Heart left ventricle (tissue), 16 donors: ENCODE results near the gene RAB7B. TPM values are rescaled to one million over a fixed set of nuclear protein-coding genes. Genes with fewer than 3 reads are reported as not detected.
A peak's percentile ranks its signal among the peaks of the same experiment; 100 is the strongest.
"Not testable (repeated sequence)": the region's sequence is repeated elsewhere in the genome, so short reads cannot be mapped to it uniquely, and the experiment has no call there.

ENCODE experiments used
- ATAC-seq, 4 donors: fragments of 200-7000 bp; cut with Tn5 transposase; one replicate each; pipeline ENCODE4 v1.9.1; 2020 to 2022; ENCODE audit warnings: moderate library complexity in 4 of 4, mild to moderate bottlenecking in 3 of 4, moderate number of reproducible peaks in 1 of 4
- DNase-seq, 5 donors: peaks; one replicate each; pipeline ENCODE4 v3.0.0-alpha.2; 2020
- H3K27ac ChIP-seq, 12 donors: fragments of 200-600 bp; sonication (generic) in 4 of 12; one replicate each; pipeline versions ENCODE4 v1.5.0 to v1.8.0; 2016 to 2022; ENCODE audit warnings: mild to moderate bottlenecking in 2 of 12
- H3K27me3 ChIP-seq, 9 donors: fragments of 200-600 bp; sonication (generic) in 2 of 9; one replicate each; pipeline versions ENCODE4 v1.5.1 to v1.8.0; 2016 to 2022; ENCODE audit warnings: mild to moderate bottlenecking in 3 of 9
- H3K36me3 ChIP-seq, 9 donors: fragments of 200-600 bp; sonication (generic) in 2 of 9; one replicate each; pipeline versions ENCODE4 v1.5.0 to v1.8.0; 2018 to 2022; ENCODE audit warnings: mild to moderate bottlenecking in 2 of 9
- H3K4me1 ChIP-seq, 12 donors: fragments of 200-600 bp; sonication (generic) in 4 of 12; one replicate each; pipeline versions ENCODE4 v1.5.0 to v1.8.0; 2016 to 2022; ENCODE audit warnings: mild to moderate bottlenecking in 3 of 12
- H3K4me3 ChIP-seq, 12 donors: fragments of 200-600 bp; sonication (generic) in 4 of 12; one replicate each; pipeline versions ENCODE4 v1.5.0 to v1.8.0; 2017 to 2022; ENCODE audit warnings: mild to moderate bottlenecking in 9 of 12, moderate library complexity in 4 of 12
- H3K9me3 ChIP-seq, 12 donors: fragments of 200-600 bp; sonication (generic) in 4 of 12; one replicate each; pipeline versions ENCODE4 v1.5.0 to v1.8.0; 2016 to 2022; ENCODE audit warnings: mild to moderate bottlenecking in 1 of 12
- CTCF ChIP-seq, 12 donors: fragments of 200-600 bp; sonication (generic) in 4 of 12; IDR thresholded peaks; one replicate each; pipeline versions ENCODE4 v1.5.0 to v1.8.0; 2018 to 2022; ENCODE audit warnings: antibody characterized with exemption in 12 of 12, mild to moderate bottlenecking in 5 of 12
- POLR2A ChIP-seq, 2 donors: fragments of 450-650 bp; IDR thresholded peaks; one replicate each; pipeline ENCODE4 v1.6.1; 2017; ENCODE audit warnings: antibody characterized with exemption in 2 of 2, mild to moderate bottlenecking in 2 of 2, moderate library complexity in 2 of 2
- WGBS, 4 donors: extraction: QIAGEN DNeasy Blood & Tissue Kit in 2 of 4; methylation state at CpG; one replicate each; pipeline versions ENCODE4 v1.1.5 to v1.1.7; 2013 to 2018; 5-methylcytosine and 5-hydroxymethylcytosine counted together
- intact Hi-C, 10 donors: fragments of 100-400 bp; cut with DNase I; formaldehyde crosslinking; loops; one replicate each; pipeline versions ENCODE4 v1.11.1 to v1.14.2; 2022
- long read RNA-seq, 3 donors: library from polyadenylated mRNA; unstranded; transcript quantifications; one replicate each; pipeline ENCODE4 v2.0.0, GENCODE V29; 2020 to 2021
- polyA plus RNA-seq, 2 donors: library from polyadenylated mRNA; stranded (reverse); fragments of 200-250 nt; gene quantifications; one replicate each; pipeline ENCODE4 v1.2.3, GENCODE V29; 2013
- total RNA-seq, 9 donors: library from RNA; depleted of rRNA in 2 of 9; stranded (reverse); fragments of >200 nt in 2 of 9; fragmentation: NEBNext Ultra II Directional in 3 of 9; extraction: Animal tissue kit (Norgen Biotek cat#: 25700) in 3 of 9; gene quantifications; one replicate each; pipeline versions ENCODE4 v1.1.0 to v1.2.4, GENCODE V29; 2016 to 2023
- donor health status: ischemic (EF 13 %, LVEDD 7.1; RV severe dilation, severe dysfunction).
- donor health status: healthy with polysubstance abuse.
- donor health status: DM: no; HTN: yes; CAD: no.
- donor health status: DM: no; HTN: no; CAD: no.
- donor health status: ischemic (EF 25% LVEDD 6.9; RV normal size, moderate dysfunction).
- donor health status: ischemic (EF 25% LVEDD 5.7; RV mildly dilated, moderate dysfunction).
- donor health status: healthy.
- donor health status: DM: yes; HTN: yes; CAD: no.
- donor health status: ischemic (EF 35%, LVEDD 5.7; RV mildly dilated, moderate dysfunction).
- donor health status: nonischemic (EF 11% LVEDD 7.7; RV severe dilation, severe dysfunction).
- donor health status: DM: yes; HTN: yes; CAD: no.
- donor health status: PGD.
- donor health status: ischemic (EF 29% LVEDD 5.4; RV normal size, mild dysfunction).
- donor health status: nonischemic (EF 23%, LVEDD 6.1; RV moderate dilation, normal function).

RAB7B gene, protein sequence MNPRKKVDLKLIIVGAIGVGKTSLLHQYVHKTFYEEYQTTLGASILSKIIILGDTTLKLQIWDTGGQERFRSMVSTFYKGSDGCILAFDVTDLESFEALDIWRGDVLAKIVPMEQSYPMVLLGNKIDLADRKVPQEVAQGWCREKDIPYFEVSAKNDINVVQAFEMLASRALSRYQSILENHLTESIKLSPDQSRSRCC
- total RNA-seq = 10 to 100 TPM in 1 of 9 donors, 1 to 10 TPM in 6, under 1 TPM in 2; 0.31 to 11.1 (median 1.5) TPM
- under 1 TPM; 0.65 to 0.83 TPM for polyA plus RNA-seq
- long read RNA-seq, donor 1, partial matches to known transcripts = 0 of 1 reads
- long read RNA-seq, donor 1, other reads (novel, unspliced or antisense) = 1 of 1 reads
- long read RNA-seq, donor 2, transcript RAB7B-201 (6 exons, 2,888 nt) = major isoform, 5 of 6 reads
- long read RNA-seq, donor 2, partial matches to known transcripts = 1 of 6 reads
- long read RNA-seq, donor 2, other reads (novel, unspliced or antisense) = 0 of 6 reads
- long read RNA-seq, donor 3 = 0 reads

- Histone ChIP-seq H3K4me3 (peak within 1 kb of the TSS in 10 of 12 donors; percentile 17 to 58 (median 46)), H3K4me1 (peaks cover 0 to 55% (median 13%) of the 10 kb centered on the region in 12 donors), H3K36me3 (no peaks in the 10 kb centered on the region), H3K9me3 (no peaks in the 10 kb centered on the region), H3K27ac (peak within 1 kb of the TSS in 10 of 12 donors; percentile 32 to 80 (median 61)), H3K27me3 (no peaks in the 10 kb centered on the region)
- DNase-seq = peak; percentile 37 to 80 (median 76)
- intact Hi-C loops = no loop called here
- TF ChIP-seq POLR2A (IDR thresholded peaks at IDR 0.05) (no peak), CTCF (IDR thresholded peaks at IDR 0.05) (no peak)
- peak; percentile 72 to 84 (median 76) for ATAC-seq
- 24 to 53% (median 37%) methylated on average over 8 to 12 of the region's 12 CpGs for WGBS, 4 donors
Measured at GRCh38 chr1:206002871-206003801, at the start of gene RAB7B. RAB7B (minus strand) TSS chr1:206003395; CDS start chr1:205994135, 9,260 bp downstream.

- H3K27ac ChIP-seq, ATAC-seq, DNase-seq, H3K36me3 ChIP-seq, H3K9me3 ChIP-seq, H3K27me3 ChIP-seq, intact Hi-C loops, H3K4me3 ChIP-seq: not testable (repeated sequence)
- WGBS, 4 donors = 87 to 99% (median 94%) methylated on average over 6 of the region's 8 CpGs
- peaks cover 0 to 25% (median 0%) of the 10 kb centered on the region in 12 donors for H3K4me1 ChIP-seq
Measured at GRCh38 chr1:206052231-206052865, 49.2 kb upstream of the RAB7B start.

GRCh38 chr1:206050655-206051235, 47.5 kb upstream of the RAB7B start:
- 81 to 87% (median 83%) methylated on average over 6 of the region's 6 CpGs for WGBS, 4 donors
- TF ChIP-seq POLR2A (IDR thresholded peaks at IDR 0.05) = no peak
- TF ChIP-seq CTCF (IDR thresholded peaks at IDR 0.05) = no peak
- intact Hi-C loops = no loop called here
- ATAC-seq = peak in 1 of 4 donors; percentile 16
- Histone ChIP-seq H3K36me3 (no peaks in the 10 kb centered on the region), H3K27ac (peak overlapping the region in 1 of 12 donors; percentile 7), H3K27me3 (peaks cover 0 to 5% (median 0%) of the 10 kb centered on the region in 9 donors), H3K9me3 (no peaks in the 10 kb centered on the region), H3K4me1 (peaks cover 0 to 25% (median 0%) of the 10 kb centered on the region in 12 donors), H3K4me3 (no peak overlapping the region)
- no peak for DNase-seq
